Fibroblast of lung (primary cell): ENCODE data around the gene NCOA7.

Source experiments
- EZH2 ChIP-seq: IDR thresholded peaks from 2 replicates; pipeline ENCODE4 v1.5.1; 2012; ENCODE audit warnings: low read length, control low read depth, mild to moderate bottlenecking; ENCODE audit errors: missing control alignments
- TF ChIP-seq, protein P1 (sequence below), 2 donors: IDR thresholded peaks in 1 of 2; conservative IDR thresholded peaks in 1 of 2; 1 replicate in 1 of 2; 2 replicates in 1 of 2; pipeline ENCODE4 v1.5.1; 2011 to 2012; ENCODE audit warnings: low read length in 2 of 2, control low read depth in 1 of 2, inconsistent platforms in 1 of 2, low read depth in 1 of 2, mild to moderate bottlenecking in 1 of 2

DNA sequence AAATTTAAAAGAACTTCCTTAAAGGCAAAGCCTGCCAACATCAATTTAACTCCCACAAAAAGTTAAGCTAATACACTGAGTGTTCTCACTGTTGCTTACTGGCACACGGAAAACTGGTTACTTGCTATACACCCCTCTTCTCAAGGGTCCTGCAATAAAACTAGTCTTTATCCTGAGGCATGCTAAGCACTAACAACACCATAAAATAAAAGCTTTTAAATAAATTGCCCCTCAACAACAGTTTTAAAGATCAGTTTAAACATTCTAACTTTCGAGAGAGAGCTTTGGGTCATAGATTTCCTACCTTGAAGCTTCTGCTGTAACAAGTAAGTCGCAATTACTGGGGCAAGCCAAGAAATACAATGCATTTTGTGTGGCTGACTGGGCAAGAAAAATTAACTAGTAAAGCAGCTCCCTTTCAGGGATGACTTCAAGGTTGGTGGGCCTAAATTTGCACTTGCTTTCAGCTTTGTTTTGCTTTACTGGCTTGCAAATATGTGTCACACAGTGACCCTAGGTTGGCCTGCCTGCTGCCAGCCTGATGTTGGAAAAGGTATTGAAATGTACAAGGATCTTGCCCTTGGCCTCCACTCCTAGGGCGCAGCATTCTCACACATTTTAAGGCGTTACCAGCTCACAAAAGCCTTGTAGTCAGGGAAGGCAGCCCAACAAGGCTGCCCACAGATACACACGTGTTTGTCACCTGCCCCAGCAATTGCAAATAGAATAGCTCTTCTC, 45.3 kb upstream of the NCOA7 start:
- TF ChIP-seq EZH2, result peak; percentile 36
- TF ChIP-seq, protein P1, sequence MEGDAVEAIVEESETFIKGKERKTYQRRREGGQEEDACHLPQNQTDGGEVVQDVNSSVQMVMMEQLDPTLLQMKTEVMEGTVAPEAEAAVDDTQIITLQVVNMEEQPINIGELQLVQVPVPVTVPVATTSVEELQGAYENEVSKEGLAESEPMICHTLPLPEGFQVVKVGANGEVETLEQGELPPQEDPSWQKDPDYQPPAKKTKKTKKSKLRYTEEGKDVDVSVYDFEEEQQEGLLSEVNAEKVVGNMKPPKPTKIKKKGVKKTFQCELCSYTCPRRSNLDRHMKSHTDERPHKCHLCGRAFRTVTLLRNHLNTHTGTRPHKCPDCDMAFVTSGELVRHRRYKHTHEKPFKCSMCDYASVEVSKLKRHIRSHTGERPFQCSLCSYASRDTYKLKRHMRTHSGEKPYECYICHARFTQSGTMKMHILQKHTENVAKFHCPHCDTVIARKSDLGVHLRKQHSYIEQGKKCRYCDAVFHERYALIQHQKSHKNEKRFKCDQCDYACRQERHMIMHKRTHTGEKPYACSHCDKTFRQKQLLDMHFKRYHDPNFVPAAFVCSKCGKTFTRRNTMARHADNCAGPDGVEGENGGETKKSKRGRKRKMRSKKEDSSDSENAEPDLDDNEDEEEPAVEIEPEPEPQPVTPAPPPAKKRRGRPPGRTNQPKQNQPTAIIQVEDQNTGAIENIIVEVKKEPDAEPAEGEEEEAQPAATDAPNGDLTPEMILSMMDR (conservative IDR thresholded peaks at IDR 0.05 in 1 of 2, IDR thresholded peaks at IDR 0.05 in 1 of 2; ENCODE audit: low read depth in 1 of 2, low read length in 2 of 2), result no peak
